ENCODE measurements around the gene GTF2IRD1.

GTF2IRD1 gene

DNA sequence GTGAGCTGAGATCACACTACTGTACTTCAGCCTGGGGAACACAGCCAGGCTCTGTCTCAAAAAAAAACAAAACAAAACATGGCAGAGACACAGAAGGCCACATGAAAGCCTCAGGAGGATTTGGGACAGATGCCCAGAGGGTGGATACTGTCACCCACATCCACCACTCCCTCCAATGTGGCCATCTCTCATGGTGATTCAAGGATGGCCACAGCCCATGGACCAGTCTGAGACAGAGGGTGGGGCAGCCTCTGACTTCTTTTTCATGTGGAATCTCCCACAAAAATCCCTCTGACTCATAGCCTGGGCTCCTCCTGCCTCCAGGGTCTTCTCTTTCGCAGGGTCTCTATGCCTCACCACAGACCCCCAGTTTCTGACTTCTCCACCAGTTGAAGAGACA, 144.9 kb downstream of the GTF2IRD1 start:
- Histone ChIP-seq H3K27me3 (ENCODE audit: control insufficient read depth, insufficient read depth, low read length) (no peaks in the 10 kb centered on the region), H3K4me1 (ENCODE audit: control insufficient read depth, insufficient read depth, low read length) (peaks cover 10% of the 10 kb centered on the region), H3K9me3 (replicated peaks; ENCODE audit: low read length) (no peaks in the 10 kb centered on the region), H3K36me3 (ENCODE audit: insufficient read depth, low read length) (peaks cover 66% of the 10 kb centered on the region), H3K4me3 (ENCODE audit: low read length) (no peak overlapping the region), H3K9ac (ENCODE audit: low read depth, low read length) (no peak overlapping the region), H3K4me2 (ENCODE audit: low read length) (no peak overlapping the region)

DNA sequence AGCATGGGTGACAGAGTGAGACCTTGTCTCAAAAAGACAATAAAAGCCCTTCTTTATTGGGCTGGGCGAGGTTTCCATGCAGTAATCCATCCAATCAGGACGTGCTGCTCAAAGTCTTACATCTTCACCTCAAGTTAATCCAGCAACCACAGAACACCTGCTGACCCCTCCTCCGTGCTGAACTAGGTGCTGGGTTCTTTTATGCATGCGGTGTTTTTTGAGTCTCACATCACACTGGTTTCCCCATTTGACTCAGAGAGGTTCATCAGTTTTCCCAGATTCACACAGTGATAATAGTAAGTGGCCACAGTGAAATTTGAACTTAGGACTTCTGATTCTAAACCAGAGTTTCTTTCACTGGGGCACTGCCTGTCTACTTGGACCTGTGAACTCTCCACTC, 145.5 kb downstream of the GTF2IRD1 start:
- no peak overlapping the region for H3K4me2 ChIP-seq (ENCODE audit: low read length)
- H3K27me3 ChIP-seq (ENCODE audit: control insufficient read depth, insufficient read depth, low read length) = no peaks in the 10 kb centered on the region
- peaks cover 64% of the 10 kb centered on the region for H3K36me3 ChIP-seq (ENCODE audit: insufficient read depth, low read length)
- H3K4me1 ChIP-seq (ENCODE audit: control insufficient read depth, insufficient read depth, low read length) = peaks cover 10% of the 10 kb centered on the region
- no peaks in the 10 kb centered on the region for H3K9me3 ChIP-seq (replicated peaks; ENCODE audit: low read length)
- no peak overlapping the region for H3K9ac ChIP-seq (ENCODE audit: low read depth, low read length)
- no peak overlapping the region for H3K4me3 ChIP-seq (ENCODE audit: low read length)

DNA sequence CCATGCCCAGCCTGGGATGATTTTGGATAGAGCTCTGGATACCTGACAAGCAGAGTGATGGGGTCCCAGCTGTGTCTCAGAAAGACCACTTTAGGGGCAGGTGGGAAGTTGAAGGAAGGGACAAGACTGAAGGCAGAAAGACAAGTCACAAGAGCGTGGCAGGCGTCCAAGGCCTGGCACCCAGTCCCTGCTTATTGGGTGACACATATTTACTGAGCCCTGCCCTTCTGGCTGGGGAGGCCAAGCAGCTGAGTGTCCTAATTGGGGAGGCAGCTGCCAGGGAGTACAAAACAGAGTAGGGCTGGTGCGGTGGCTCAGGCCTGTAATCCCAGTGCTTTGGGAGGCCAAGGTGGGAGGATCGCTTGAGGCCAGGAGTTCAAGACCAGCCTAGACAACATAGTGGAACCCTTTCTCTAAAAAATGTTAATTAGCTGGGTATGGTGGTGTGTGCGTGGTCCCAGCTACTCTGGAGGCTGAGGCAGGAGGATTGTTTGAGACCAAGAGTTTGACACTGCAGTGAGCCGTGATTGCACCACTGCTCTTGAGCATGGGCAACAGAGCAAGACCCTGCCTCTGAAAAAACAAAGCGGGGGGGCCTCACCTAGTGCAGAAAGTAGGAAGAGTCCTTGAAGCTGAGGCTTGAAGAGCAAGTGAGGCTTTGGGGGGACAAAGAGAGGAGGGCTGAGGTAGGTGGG, 150.8 kb downstream of the GTF2IRD1 start:
- H3K9me3 ChIP-seq (replicated peaks; ENCODE audit: low read length) = no peaks in the 10 kb centered on the region
- no peak overlapping the region for H3K9ac ChIP-seq (ENCODE audit: low read depth, low read length)
- no peaks in the 10 kb centered on the region for H3K27me3 ChIP-seq (ENCODE audit: control insufficient read depth, insufficient read depth, low read length)
- peaks cover 26% of the 10 kb centered on the region for H3K36me3 ChIP-seq (ENCODE audit: insufficient read depth, low read length)
- H3K4me2 ChIP-seq (ENCODE audit: low read length) = no peak overlapping the region
- peaks cover 17% of the 10 kb centered on the region for H3K4me1 ChIP-seq (ENCODE audit: control insufficient read depth, insufficient read depth, low read length)
- no peak overlapping the region for H3K4me3 ChIP-seq (ENCODE audit: low read length)

DNA sequence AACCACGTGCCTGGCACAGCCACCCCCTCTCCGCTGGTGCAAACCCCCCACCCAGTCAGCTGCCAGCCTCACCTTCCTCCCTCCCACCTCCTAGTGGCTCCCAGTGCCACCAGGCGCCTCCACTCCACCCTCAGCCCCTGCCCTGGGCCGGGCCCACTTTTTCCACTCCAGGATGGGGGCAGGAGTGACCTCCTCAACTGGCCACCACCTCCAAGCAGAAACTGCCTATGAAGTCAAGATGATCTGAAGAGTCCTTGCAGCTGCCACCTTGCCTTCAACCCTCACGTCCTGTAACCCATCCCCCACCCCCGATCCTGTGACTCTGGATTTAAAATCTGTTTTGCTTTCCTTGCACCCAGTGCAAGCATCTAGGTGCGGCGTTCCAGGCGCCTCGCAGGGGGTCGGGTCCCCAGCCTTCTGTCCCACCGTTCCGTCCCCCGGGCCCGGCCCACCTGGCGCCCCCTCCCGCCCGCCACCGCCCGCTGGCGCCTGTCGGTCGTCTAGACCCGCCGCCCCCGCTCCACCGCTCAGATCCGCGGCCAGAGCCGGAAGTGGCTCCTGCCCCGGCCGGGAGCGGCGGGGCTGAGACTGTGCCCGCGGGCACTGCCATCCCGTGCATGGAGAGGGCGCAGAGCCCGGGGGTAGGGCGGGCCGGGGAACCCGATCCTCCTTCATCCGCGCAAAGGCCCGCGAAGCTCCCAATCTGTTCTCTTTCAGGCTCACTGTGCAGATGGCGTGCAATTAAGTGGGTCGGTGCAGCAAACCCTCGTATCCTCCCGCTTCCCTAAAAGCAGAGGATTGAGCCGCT, 152.6 kb downstream of the GTF2IRD1 start:
- Histone ChIP-seq H3K4me3 (ENCODE audit: low read length) (peak overlapping the region; percentile 54), H3K4me2 (ENCODE audit: low read length) (peak overlapping the region; percentile 64), H3K36me3 (ENCODE audit: insufficient read depth, low read length) (peaks cover 8% of the 10 kb centered on the region), H3K9me3 (replicated peaks; ENCODE audit: low read length) (no peaks in the 10 kb centered on the region), H3K4me1 (ENCODE audit: control insufficient read depth, insufficient read depth, low read length) (peaks cover 17% of the 10 kb centered on the region), H3K9ac (ENCODE audit: low read depth, low read length) (no peak overlapping the region), H3K27me3 (ENCODE audit: control insufficient read depth, insufficient read depth, low read length) (no peaks in the 10 kb centered on the region)

DNA sequence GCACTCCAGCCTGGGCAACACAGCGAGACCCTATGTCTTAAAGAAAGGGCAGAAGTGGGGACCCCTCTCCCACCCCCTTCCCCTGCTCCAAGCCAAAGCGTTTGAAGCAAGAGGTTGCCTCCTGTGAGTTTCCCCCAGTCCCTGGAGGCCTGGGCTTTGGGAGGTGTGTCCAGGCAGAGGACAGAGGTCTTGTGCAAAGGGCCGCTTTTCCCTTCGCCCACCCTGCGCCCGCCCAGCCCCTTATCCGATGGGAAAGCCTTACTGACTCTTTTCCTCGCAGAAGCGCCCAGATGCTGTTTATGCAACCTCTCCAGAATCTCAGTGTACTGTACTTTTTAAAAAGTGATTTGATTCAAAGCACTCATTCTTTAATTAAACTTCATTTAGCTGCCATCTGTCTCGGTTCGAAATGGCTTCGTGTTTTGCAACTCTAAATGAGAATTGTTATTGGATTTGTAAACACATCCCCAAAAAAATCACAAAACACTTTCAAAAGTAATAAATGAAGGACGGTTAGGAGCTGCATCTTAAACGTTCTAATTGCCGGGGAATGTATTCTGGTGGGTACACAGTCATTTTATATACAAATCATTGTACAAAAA, 153.3 kb downstream of the GTF2IRD1 start:
- no peak overlapping the region for H3K9ac ChIP-seq (ENCODE audit: low read depth, low read length)
- H3K4me1 ChIP-seq (ENCODE audit: control insufficient read depth, insufficient read depth, low read length) = peaks cover 17% of the 10 kb centered on the region
- peak overlapping the region; percentile 54 for H3K4me3 ChIP-seq (ENCODE audit: low read length)
- H3K27me3 ChIP-seq (ENCODE audit: control insufficient read depth, insufficient read depth, low read length) = no peaks in the 10 kb centered on the region
- peak overlapping the region; percentile 64 for H3K4me2 ChIP-seq (ENCODE audit: low read length)
- no peaks in the 10 kb centered on the region for H3K9me3 ChIP-seq (replicated peaks; ENCODE audit: low read length)
- H3K36me3 ChIP-seq (ENCODE audit: insufficient read depth, low read length) = peaks cover 8% of the 10 kb centered on the region

DNA sequence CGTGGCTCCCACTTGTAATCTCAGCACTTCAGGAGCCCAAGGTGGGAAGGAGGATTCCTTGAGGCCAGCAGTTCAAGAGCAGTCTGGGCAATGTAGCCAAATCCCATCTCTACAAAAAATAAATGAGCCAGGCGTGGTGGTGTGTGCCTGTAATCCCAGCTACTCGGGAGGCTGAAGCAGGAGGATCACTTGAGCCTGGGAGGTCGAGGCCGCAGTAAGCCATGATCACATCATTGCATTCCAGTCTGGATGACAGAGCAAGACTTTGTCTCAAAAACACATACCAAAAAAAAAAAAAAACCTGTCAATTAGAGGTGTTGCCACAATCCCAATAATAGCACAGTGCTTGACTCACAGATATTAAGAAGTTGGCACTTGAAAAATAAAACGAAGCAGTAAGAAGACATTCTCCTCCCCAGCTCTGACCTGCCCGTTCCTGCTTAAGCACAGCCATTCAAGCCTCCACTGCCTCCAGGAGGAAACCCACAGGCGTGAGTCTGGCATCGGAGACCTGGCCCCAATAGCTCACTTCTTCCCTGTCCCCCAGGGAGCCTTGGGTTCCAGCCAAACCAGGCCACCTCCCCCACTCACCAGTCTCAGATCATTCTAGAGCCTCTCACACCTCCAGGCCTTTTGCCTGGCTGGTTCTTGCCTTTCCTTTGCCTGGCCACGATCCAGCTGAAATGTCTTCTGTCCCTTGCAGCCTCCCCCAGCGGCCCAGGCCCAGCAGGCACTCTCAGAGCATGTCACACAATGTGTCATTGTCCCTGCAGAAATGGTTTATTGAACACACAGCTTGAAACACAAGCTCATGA, 158.5 kb downstream of the GTF2IRD1 start:
- Histone ChIP-seq H3K27me3 (ENCODE audit: control insufficient read depth, insufficient read depth, low read length) (no peaks in the 10 kb centered on the region), H3K4me1 (ENCODE audit: control insufficient read depth, insufficient read depth, low read length) (peaks cover 5% of the 10 kb centered on the region), H3K36me3 (ENCODE audit: insufficient read depth, low read length) (no peaks in the 10 kb centered on the region), H3K4me3 (ENCODE audit: low read length) (no peak overlapping the region), H3K9ac (ENCODE audit: low read depth, low read length) (no peak overlapping the region), H3K9me3 (replicated peaks; ENCODE audit: low read length) (no peaks in the 10 kb centered on the region), H3K4me2 (ENCODE audit: low read length) (no peak overlapping the region)

DNA sequence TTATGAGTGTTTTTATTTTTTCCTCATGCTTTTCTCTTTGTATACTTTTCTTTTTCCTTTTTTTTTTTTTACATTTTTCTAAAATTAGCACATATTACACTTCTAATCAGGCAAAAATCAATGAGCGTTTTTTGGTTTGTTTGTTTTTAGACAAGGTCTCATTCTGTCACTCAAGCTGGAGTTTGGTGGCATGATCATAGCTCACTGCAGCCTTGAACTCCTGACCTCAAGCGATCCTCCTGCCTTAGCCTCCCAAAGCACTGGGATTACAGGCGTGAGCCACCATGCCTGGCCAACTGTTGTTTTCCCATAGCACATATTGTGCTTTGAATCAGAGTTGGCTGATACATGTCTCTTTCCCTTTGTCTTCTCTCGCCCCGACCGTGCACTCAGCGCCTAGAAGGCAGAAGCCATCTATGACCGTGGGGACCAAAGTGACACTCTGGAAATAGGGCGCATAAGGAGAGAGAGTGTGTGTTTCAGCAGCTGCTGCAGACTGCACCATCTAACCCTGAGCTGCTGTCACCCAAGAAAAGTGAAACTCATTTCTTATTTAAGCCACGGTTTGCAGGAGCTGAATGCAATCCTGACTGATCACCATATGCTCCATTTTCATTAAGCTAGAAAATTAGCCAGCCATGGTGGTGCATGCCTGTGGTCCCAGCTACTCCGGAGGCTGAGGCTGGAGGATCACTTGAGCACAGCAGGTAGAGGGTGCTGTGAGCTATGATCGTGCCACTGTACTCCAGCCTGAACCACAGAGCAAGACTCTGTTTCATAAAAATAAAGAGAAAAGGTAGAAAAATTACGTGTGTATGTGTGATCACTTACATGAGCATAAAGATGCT, 162.5 kb downstream of the GTF2IRD1 start:
- H3K4me3 ChIP-seq (ENCODE audit: low read length) = no peak overlapping the region
- H3K4me1 ChIP-seq (ENCODE audit: control insufficient read depth, insufficient read depth, low read length) = peaks cover 5% of the 10 kb centered on the region
- H3K27me3 ChIP-seq (ENCODE audit: control insufficient read depth, insufficient read depth, low read length) = no peaks in the 10 kb centered on the region
- H3K9me3 ChIP-seq (replicated peaks; ENCODE audit: low read length) = no peaks in the 10 kb centered on the region
- H3K9ac ChIP-seq (ENCODE audit: low read depth, low read length) = no peak overlapping the region
- H3K36me3 ChIP-seq (ENCODE audit: insufficient read depth, low read length) = no peaks in the 10 kb centered on the region
- H3K4me2 ChIP-seq (ENCODE audit: low read length) = no peak overlapping the region

DNA sequence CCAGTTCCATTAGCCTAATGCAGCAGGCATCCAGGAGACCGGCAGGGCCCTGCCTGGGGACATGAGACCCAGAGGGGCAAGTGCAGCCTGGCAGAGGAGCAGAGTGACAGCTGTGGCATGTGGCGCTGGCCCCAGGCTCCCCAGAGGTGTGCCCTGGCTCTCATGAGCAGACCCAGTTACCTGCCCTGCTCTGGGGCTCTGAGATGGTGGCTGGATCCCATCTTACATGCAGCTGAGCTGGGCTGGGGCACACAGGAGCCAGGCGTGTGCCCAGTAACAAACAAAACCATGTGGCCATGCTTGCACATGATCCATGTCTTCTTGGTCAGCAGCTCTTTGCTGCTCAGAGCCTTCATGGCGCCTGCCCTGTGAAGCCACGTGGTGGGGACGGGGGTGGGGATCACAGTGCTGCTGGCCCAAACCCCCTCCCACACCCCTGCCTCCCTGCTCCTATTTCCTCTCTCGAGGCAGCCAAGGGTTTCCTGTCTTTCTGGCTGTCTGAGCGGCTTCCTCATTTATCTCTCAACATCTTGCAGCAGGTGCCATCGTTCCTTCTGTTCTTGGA, 163.6 kb downstream of the GTF2IRD1 start:
- Histone ChIP-seq H3K4me1 (ENCODE audit: control insufficient read depth, insufficient read depth, low read length) (peaks cover 5% of the 10 kb centered on the region), H3K36me3 (ENCODE audit: insufficient read depth, low read length) (no peaks in the 10 kb centered on the region), H3K4me2 (ENCODE audit: low read length) (no peak overlapping the region), H3K9me3 (replicated peaks; ENCODE audit: low read length) (no peaks in the 10 kb centered on the region), H3K9ac (ENCODE audit: low read depth, low read length) (no peak overlapping the region), H3K27me3 (ENCODE audit: control insufficient read depth, insufficient read depth, low read length) (no peaks in the 10 kb centered on the region), H3K4me3 (ENCODE audit: low read length) (no peak overlapping the region)

DNA sequence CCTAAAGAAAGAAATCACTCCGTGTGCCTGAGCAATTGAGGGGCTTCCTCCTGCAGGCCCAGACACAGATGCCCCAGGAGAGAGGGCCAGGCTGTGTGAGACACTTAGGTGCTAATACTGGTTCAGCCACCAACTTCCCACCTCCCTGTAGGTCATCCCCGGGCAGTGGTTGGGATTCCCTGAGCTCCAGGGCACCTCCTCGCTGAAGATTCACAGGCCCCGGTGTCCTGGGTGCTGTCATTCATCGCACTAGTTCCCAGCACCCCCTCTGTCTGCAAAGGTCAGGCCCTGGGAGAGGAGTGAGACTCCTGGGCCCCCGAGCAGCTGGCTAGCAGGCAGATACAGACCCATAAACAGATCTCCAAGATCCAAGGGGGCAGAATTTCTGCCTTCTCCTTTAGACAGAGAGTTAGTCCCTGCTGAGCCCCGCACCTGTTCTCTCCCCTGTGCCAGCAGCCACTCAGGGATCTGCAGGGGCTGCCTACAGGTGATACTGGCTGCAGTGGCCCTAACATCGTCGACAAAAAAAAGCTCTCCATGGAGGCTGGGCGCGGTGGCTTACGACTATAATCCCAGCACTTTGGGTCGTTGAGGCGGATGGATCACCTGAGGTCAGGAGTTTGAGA, 165.6 kb downstream of the GTF2IRD1 start:
- no peak overlapping the region for H3K4me3 ChIP-seq (ENCODE audit: low read length)
- H3K9ac ChIP-seq (ENCODE audit: low read depth, low read length) = no peak overlapping the region

DNA sequence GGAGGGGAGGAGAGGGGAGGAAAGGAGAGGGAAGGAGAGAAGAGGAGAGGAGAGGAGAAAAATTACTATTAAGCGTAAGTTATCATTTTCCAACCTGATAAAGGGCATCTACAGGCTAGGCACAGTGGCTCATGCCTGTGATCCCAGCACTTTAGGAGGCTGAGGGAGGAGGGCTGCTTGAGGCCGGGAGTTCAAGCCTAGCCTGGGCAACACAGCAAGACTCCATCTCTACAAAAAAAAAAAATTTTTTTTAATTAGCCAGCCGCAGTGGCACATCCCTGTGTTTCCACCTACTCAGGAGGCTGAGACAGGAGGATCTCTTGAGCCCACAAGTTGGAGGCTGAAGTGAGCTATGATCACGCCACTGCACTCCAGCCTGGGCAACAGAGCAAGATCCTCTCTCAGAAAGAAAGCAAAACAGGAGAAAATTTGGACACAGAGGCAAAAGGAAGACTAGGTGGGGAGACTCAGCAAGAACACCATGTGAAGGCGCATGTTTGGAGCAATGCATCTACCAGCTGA, 168.6 kb downstream of the GTF2IRD1 start:
- H3K4me1 ChIP-seq (ENCODE audit: control insufficient read depth, insufficient read depth, low read length) = no peaks in the 10 kb centered on the region
- H3K27me3 ChIP-seq (ENCODE audit: control insufficient read depth, insufficient read depth, low read length) = peaks cover 6% of the 10 kb centered on the region
- H3K9ac ChIP-seq (ENCODE audit: low read depth, low read length) = no peak overlapping the region
- no peaks in the 10 kb centered on the region for H3K36me3 ChIP-seq (ENCODE audit: insufficient read depth, low read length)
- no peak overlapping the region for H3K4me2 ChIP-seq (ENCODE audit: low read length)
- no peak overlapping the region for H3K4me3 ChIP-seq (ENCODE audit: low read length)
- no peaks in the 10 kb centered on the region for H3K9me3 ChIP-seq (replicated peaks; ENCODE audit: low read length)

More for the DNA sequence above, 165.6 kb downstream of the GTF2IRD1 start:
- H3K36me3 ChIP-seq (ENCODE audit: insufficient read depth, low read length) = no peaks in the 10 kb centered on the region
- no peaks in the 10 kb centered on the region for H3K9me3 ChIP-seq (replicated peaks; ENCODE audit: low read length)
- no peak overlapping the region for H3K4me2 ChIP-seq (ENCODE audit: low read length)
- H3K4me1 ChIP-seq (ENCODE audit: control insufficient read depth, insufficient read depth, low read length) = no peaks in the 10 kb centered on the region
- peaks cover 6% of the 10 kb centered on the region for H3K27me3 ChIP-seq (ENCODE audit: control insufficient read depth, insufficient read depth, low read length)
